ENCODE data around the gene CALM3.

CALM3 gene

DNA sequence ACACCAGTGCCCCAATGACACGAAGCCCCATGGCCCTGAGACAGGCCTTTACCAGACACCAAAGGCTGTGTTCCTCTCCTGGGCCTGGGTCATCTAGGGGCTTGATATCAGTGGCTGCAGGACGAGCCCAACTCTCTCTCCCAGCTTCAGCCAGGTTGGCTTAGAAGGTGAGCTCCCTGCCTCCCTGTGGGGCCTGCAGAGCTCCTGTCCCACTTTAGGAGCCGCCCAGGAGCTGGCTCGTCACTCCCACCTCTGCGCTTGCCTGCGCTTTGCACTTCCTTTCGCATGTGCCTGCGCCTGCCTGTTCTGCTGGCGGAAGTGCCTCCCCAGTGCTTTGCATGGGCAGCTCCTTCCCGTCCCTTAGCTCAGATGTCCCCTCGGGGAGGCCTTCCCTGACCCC, 4.9 kb downstream of the CALM3 start:
- H3K4me3 ChIP-seq (ENCODE audit: low read length) = no peak overlapping the region
- TF ChIP-seq, protein P1, sequence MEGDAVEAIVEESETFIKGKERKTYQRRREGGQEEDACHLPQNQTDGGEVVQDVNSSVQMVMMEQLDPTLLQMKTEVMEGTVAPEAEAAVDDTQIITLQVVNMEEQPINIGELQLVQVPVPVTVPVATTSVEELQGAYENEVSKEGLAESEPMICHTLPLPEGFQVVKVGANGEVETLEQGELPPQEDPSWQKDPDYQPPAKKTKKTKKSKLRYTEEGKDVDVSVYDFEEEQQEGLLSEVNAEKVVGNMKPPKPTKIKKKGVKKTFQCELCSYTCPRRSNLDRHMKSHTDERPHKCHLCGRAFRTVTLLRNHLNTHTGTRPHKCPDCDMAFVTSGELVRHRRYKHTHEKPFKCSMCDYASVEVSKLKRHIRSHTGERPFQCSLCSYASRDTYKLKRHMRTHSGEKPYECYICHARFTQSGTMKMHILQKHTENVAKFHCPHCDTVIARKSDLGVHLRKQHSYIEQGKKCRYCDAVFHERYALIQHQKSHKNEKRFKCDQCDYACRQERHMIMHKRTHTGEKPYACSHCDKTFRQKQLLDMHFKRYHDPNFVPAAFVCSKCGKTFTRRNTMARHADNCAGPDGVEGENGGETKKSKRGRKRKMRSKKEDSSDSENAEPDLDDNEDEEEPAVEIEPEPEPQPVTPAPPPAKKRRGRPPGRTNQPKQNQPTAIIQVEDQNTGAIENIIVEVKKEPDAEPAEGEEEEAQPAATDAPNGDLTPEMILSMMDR (conservative IDR thresholded peaks at IDR 0.05; ENCODE audit: low read length) = no peak
- DNase-seq (ENCODE audit: low read depth) = no peak

DNA sequence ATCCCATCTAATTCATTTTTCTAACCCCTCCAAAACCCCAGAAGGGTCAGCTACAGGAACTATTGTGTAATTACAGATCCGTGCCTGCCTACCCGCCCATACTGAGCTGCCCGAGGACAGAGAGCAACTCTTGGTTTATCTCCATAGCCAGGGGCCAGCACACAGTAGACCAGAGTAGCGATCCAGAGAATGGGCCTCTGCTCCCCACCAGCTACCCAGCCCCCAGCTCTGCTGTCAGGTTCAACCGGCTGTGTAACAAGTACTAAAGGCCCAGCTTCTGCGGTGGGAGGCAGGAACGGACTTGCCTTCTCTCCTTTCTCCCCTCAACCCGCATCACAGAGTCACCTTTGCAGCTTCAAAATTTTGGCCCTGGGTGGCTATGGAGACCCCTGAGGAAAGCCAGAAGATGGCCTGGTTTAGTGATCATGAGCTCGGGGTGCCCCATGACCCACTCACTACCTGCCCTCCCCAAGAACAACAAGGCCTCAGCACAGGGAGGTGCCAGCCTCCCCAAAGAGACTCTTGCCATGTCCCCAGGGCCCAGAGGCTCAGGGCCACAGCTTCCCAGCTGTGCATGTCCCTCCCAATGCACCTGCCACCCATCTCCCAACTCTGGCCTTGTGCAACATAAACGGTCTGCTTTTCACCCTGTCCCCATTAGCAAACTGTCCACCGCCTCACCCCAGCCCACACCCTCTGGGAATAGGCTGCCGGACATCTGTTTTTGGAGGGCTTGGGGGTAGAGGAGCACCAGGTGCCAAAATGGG, 5.7 kb downstream of the CALM3 start:
- no peak overlapping the region for H3K4me3 ChIP-seq (ENCODE audit: low read length)
- TF ChIP-seq, protein P1 (conservative IDR thresholded peaks at IDR 0.05; ENCODE audit: low read length) = no peak
- DNase-seq (ENCODE audit: low read depth) = no peak

GRCh38 chr19:46607448-46607841, 6.3 kb downstream of the CALM3 start:
- no peak for DNase-seq (ENCODE audit: low read depth)
- no peak overlapping the region for H3K4me3 ChIP-seq (ENCODE audit: low read length)
- TF ChIP-seq, protein P1 (conservative IDR thresholded peaks at IDR 0.05; ENCODE audit: low read length) = no peak

- TF ChIP-seq, protein P1 (conservative IDR thresholded peaks at IDR 0.05; ENCODE audit: low read length) = no peak
- no peak overlapping the region for H3K4me3 ChIP-seq (ENCODE audit: low read length)
- DNase-seq (ENCODE audit: low read depth) = no peak
Observed at GRCh38 chr19:46608178-46608577, 7.0 kb downstream of the CALM3 start.

- TF ChIP-seq, protein P1 (conservative IDR thresholded peaks at IDR 0.05; ENCODE audit: low read length) = no peak
- DNase-seq (ENCODE audit: low read depth) = no peak
- H3K4me3 ChIP-seq (ENCODE audit: low read length) = no peak overlapping the region
Observed at GRCh38 chr19:46608581-46609345, 7.6 kb downstream of the CALM3 start.

GRCh38 chr19:46609511-46610412, 8.6 kb downstream of the CALM3 start:
- H3K4me3 ChIP-seq (ENCODE audit: low read length) = no peak overlapping the region
- no peak for DNase-seq (ENCODE audit: low read depth)
- TF ChIP-seq, protein P1 (conservative IDR thresholded peaks at IDR 0.05; ENCODE audit: low read length) = no peak

Measured in AG10803 (cell line).